ENCODE measurements around the gene LRRC42. TPM values are rescaled to one million over a fixed set of nuclear protein-coding genes. Genes with fewer than 3 reads are reported as not detected.

The LRRC42 gene
- total RNA-seq, 1 donor from 2014 or later = 50.1 TPM

- Mint-ChIP-seq H3K36me3 (no peaks in the 10 kb centered on the region), H3K27me3 (no peaks in the 10 kb centered on the region), H3K9me3 (no peaks in the 10 kb centered on the region), H3K4me3 (no peak overlapping the region), H3K27ac (no peak overlapping the region), H3K4me1 (ENCODE audit: unreplicated experiment) (peaks cover 13% of the 10 kb centered on the region)
- DNase-seq (ENCODE audit: extremely low spot score, unreplicated experiment) = no peak
- TF ChIP-seq CTCF (conservative IDR thresholded peaks at IDR 0.05) = no peak
These were observed 40.6 kb upstream of the LRRC42 start for GRCh38 chr1:53905509-53905908.

- Mint-ChIP-seq H3K27me3 (no peaks in the 10 kb centered on the region), H3K9me3 (no peaks in the 10 kb centered on the region), H3K4me3 (no peak overlapping the region), H3K36me3 (no peaks in the 10 kb centered on the region), H3K27ac (no peak overlapping the region), H3K4me1 (ENCODE audit: unreplicated experiment) (peaks cover 13% of the 10 kb centered on the region)
- DNase-seq (ENCODE audit: extremely low spot score, unreplicated experiment) = no peak
- no peak for TF ChIP-seq CTCF (conservative IDR thresholded peaks at IDR 0.05)
These were observed 40.0 kb upstream of the LRRC42 start for GRCh38 chr1:53906121-53906520.

- Mint-ChIP-seq H3K4me1 (ENCODE audit: unreplicated experiment) (peaks cover 20% of the 10 kb centered on the region), H3K4me3 (no peak overlapping the region), H3K36me3 (peaks cover 3% of the 10 kb centered on the region), H3K27ac (peak overlapping the region; percentile 80), H3K9me3 (no peaks in the 10 kb centered on the region), H3K27me3 (no peaks in the 10 kb centered on the region)
- no peak for TF ChIP-seq CTCF (conservative IDR thresholded peaks at IDR 0.05)
- no peak for DNase-seq (ENCODE audit: extremely low spot score, unreplicated experiment)
These were observed 36.2 kb upstream of the LRRC42 start for GRCh38 chr1:53909946-53910345.

- H3K27ac Mint-ChIP-seq = no peak overlapping the region
- H3K9me3 Mint-ChIP-seq = no peaks in the 10 kb centered on the region
- peaks cover 7% of the 10 kb centered on the region for H3K36me3 Mint-ChIP-seq
- H3K27me3 Mint-ChIP-seq = no peaks in the 10 kb centered on the region
- H3K4me3 Mint-ChIP-seq = no peak overlapping the region
- no peak for DNase-seq (ENCODE audit: extremely low spot score, unreplicated experiment)
- TF ChIP-seq CTCF (conservative IDR thresholded peaks at IDR 0.05) = no peak
- peaks cover 20% of the 10 kb centered on the region for H3K4me1 Mint-ChIP-seq (ENCODE audit: unreplicated experiment)
These were observed 34.7 kb upstream of the LRRC42 start for GRCh38 chr1:53911442-53911841.

GRCh38 chr1:53913352-53914033 is 32.7 kb upstream of the LRRC42 start:
- H3K27ac Mint-ChIP-seq = peak overlapping the region; percentile 73
- no peak for TF ChIP-seq CTCF (conservative IDR thresholded peaks at IDR 0.05)
- no peaks in the 10 kb centered on the region for H3K27me3 Mint-ChIP-seq
- H3K4me1 Mint-ChIP-seq (ENCODE audit: unreplicated experiment) = peaks cover 20% of the 10 kb centered on the region
- no peak for DNase-seq (ENCODE audit: extremely low spot score, unreplicated experiment)
- H3K4me3 Mint-ChIP-seq = no peak overlapping the region
- peaks cover 11% of the 10 kb centered on the region for H3K36me3 Mint-ChIP-seq
- no peaks in the 10 kb centered on the region for H3K9me3 Mint-ChIP-seq
